ENCODE results near the gene C1orf159.

- no peak for TF ChIP-seq CTCF (IDR thresholded peaks at IDR 0.05)
- no peak for TF ChIP-seq POLR2A (IDR thresholded peaks at IDR 0.05)
Measured at GRCh38 chr1:1055841-1056736, 59.8 kb downstream of the C1orf159 start.

Measured in testis (tissue), 2 donors.